C4-2B (cell line): Measurements from ENCODE around the gene PTPRT.

ENCODE experiments used
- H3K27ac ChIP-seq: fragments of 450-650 bp; 2 replicates; pipeline ENCODE4 v1.5.1; 2017
- ZFX ChIP-seq: fragments of 450-650 bp; IDR thresholded peaks from 2 replicates; pipeline ENCODE4 v1.6.1; 2017
- TF ChIP-seq, protein P1 (sequence below): fragments of 450-650 bp; conservative IDR thresholded peaks from 2 replicates; pipeline ENCODE4 v1.5.1; 2017; ENCODE audit warnings: mild to moderate bottlenecking

PTPRT gene

GRCh38 chr20:42350521-42350920 lies 839.2 kb downstream of the PTPRT start:
- no peak for TF ChIP-seq ZFX
- TF ChIP-seq, protein P1, sequence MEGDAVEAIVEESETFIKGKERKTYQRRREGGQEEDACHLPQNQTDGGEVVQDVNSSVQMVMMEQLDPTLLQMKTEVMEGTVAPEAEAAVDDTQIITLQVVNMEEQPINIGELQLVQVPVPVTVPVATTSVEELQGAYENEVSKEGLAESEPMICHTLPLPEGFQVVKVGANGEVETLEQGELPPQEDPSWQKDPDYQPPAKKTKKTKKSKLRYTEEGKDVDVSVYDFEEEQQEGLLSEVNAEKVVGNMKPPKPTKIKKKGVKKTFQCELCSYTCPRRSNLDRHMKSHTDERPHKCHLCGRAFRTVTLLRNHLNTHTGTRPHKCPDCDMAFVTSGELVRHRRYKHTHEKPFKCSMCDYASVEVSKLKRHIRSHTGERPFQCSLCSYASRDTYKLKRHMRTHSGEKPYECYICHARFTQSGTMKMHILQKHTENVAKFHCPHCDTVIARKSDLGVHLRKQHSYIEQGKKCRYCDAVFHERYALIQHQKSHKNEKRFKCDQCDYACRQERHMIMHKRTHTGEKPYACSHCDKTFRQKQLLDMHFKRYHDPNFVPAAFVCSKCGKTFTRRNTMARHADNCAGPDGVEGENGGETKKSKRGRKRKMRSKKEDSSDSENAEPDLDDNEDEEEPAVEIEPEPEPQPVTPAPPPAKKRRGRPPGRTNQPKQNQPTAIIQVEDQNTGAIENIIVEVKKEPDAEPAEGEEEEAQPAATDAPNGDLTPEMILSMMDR: no peak
- H3K27ac ChIP-seq: no peak overlapping the region

DNA sequence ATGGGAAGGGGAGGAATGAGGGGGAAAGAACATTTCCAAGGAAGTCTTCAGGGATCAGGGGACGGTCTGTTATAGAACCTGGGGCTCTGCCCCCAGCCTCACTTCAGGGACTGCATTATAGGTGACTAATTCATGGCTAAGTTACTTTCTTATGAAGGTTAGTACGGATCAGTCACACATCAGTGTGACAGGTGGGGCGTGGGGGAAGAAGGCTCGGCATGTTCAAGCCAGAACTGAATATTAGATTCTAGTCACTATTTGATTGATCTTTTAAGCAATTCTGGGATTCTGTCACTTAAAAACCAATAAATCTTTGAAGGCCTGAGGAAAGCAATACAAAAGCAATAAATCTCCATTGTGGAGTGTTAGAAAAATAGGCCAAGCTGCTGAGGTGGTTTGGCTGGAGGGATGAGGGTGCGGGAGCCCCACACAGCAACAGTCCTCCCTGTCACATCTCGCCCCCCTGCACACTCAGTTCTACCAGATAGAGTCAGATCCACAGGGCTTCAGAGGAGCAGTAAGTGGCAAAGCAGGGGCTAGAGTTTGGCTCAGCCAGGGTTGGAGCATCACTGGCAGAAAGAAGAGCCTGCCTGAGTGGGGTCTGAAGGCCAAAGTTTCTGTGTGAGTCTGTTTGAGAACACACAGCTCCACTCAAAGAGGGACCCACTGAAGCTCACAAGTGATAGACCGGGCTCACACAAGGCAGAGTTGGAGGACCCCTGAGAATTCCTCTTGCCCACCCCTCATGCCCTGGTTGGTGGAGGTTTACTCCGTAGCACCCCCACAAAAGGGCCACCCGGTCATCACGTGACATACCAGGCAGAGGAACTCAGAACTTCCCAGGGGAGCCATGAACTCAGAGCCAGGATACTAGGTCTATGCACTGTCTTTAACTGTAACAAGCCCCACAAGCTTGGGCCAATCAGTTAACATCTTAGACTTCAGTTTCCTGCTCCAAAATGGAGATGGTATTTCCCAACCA lies 843.2 kb downstream of the PTPRT start:
- TF ChIP-seq ZFX: no peak
- TF ChIP-seq, protein P1: no peak
- H3K27ac ChIP-seq: no peak overlapping the region

GRCh38 chr20:42341654-42342053 lies 848.1 kb downstream of the PTPRT start:
- TF ChIP-seq, protein P1: no peak
- TF ChIP-seq ZFX: no peak
- no peak overlapping the region for H3K27ac ChIP-seq

GRCh38 chr20:42340368-42340767 lies 849.3 kb downstream of the PTPRT start:
- no peak for TF ChIP-seq ZFX
- H3K27ac ChIP-seq: no peak overlapping the region

GRCh38 chr20:42338294-42339201 lies 851.2 kb downstream of the PTPRT start:
- no peak overlapping the region for H3K27ac ChIP-seq
- TF ChIP-seq, protein P1: no peak
- no peak for TF ChIP-seq ZFX

DNA sequence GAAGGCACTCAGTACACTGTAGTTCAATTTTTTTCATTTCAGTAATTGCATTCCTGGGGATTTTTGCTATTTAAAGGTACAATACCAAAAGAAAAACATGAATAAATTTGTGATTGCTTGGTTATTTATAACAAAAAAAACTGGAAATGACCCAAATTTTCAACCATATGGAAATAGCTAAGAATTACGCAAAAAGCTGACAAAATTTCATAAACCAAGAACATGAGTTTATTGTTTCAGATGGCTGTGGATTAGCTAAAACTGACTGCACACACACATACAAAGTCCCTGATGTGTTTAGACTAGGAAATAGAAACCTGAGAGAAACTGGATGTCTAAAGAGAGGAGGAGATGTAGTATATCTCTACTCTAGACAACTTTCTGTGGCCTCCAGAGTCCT lies 853.1 kb downstream of the PTPRT start:
- TF ChIP-seq, protein P1: no peak
- no peak for TF ChIP-seq ZFX
- no peak overlapping the region for H3K27ac ChIP-seq

DNA sequence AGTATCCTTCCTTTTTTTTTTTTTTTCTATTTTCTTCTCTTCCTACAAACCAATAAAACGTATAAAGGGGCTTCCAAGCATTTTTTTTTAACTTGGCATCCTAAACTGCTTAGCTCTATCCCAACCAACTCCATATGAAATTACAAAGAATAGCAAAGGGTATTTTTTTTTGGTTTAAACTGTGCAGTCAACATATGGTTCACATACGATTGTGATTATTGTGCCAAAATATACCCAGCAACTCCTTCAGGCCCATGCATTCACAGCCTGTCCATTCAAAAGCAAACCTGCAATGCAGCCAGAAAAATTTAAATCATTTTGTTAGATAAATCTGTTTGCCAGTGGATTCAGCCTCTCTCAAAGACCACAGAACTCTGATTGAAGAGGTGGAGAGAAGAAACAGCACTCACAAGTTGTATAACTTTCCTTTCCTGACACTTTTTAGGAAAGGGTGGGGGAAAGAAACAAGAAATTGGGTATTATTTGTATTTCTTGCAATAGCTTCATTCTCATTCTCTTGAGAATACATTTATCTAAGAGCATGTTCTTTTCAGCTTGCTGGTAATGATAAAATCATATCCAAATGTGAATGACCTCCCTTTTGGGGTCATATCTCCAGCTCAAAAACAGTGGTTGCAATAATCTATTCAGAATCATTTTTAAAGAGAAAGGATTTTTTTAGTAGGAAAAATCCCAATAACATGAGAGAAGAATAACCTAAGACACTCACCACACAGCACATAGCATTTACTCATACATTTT lies 870.3 kb downstream of the PTPRT start:
- H3K27ac ChIP-seq: no peak overlapping the region
- TF ChIP-seq, protein P1: no peak
- no peak for TF ChIP-seq ZFX
